Right kidney (tissue), 1 donor: ENCODE measurements around the gene FNTB.
A peak's percentile ranks its signal among the peaks of the same experiment; 100 is the strongest.

Experiments used
- DNase-seq: peaks from one replicate; pipeline ENCODE4 v3.0.0-alpha.2; 2016

FNTB gene

DNA sequence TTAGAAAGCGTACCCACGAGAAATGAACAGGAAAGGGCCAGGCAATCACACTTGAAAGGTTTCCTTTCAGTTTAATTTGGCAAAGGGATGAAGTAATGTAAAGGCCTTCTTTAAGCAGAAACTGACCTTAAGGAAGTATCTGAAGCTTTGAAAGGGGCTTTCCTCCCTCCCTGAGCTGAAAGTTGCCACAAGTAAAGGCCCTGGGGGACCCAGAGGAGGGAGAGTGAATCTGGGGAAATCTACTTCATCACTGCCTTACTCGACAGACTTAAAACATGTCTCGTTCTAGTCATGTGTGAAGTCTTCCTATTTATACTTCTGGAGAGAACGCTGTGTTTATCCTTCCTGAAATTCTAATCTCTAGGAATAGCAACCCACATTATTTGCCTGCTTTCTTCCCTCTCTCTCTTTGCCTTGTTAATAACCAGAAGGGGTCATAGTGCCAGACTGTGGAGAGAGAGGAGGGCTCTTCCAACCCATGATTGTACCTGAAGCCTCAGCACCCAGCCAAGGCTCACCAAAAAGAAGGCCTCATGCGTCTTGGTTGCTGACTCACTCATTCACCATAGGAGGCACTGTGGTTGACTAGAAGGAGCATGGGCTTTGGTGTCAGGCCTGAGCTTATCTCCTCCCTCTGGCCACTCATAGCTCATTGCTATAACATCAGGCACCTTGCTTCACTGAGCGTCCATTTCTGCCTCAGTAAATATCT, 33.9 kb upstream of the FNTB start:
- DNase-seq: no peak

DNA sequence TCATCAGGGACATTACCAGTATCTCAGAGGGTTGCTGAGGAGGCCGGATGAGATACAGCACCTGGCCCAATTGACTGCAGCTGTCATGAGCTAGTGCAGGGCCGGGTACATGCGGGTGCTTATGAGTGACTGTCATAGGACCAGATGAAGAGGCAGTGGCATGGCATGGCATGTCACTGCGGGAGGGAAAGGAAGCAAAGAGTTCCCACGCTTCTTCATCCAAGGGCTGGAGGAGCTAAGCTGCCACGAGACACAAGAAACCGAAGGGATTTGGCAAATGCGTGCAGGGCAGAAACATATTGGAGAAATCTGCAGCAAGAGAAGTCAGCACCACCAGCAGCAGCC, 33.4 kb upstream of the FNTB start:
- no peak for DNase-seq

DNA sequence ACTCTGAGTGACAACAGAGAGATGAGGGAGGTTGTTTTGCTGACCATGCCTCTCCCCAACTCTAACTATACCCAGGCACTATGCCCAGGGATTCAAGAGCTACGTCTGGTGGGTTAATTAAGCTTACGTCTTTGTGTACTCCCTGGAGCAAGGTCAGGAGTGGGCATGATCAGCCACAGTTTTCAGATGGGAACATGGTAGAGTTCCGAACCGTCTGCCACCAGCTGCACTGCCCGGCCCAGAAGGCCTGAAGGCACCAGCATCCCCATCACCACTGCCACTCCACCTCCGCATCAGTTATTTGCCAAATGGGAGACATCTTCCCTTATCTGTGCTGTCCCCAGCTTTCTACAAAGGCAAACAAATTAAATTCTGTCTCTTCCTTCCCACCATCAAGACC, 33.0 kb upstream of the FNTB start:
- no peak for DNase-seq

DNA sequence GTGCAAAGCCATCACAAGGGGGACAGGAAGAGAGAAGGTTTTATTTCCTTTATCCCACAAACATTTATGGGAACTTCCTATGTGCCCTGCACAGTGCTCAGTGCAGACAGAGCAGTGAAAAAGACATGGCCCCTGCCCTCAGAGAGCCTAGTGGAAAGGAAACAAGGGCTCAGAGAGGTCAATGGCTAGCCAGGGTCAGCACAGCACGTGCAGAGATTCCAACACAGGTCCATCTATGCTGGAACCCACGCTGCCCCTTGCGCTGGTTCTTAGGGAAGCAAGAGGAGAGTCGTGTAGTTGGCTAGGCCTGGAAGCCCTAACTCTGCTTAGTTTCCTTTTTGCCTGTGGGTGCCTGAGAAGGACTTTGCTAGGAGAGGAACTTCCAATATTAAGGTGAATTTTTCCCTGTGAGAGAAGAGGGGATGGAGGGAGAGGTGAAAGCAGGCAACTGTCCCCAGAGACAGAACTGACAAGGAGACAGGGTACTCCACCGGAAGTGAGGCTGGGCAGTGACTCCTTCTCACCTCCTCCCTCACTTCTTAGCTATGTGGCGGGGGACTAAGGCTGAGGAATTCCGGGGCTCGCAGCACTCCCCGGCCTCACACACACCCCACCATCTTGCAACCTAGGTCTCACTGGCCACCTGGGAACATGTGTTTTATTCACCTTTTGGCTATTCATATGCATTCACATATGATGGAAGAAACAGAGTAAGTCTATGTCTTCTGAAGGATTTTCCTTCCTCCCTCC, 32.0 kb upstream of the FNTB start:
- DNase-seq: no peak

DNA sequence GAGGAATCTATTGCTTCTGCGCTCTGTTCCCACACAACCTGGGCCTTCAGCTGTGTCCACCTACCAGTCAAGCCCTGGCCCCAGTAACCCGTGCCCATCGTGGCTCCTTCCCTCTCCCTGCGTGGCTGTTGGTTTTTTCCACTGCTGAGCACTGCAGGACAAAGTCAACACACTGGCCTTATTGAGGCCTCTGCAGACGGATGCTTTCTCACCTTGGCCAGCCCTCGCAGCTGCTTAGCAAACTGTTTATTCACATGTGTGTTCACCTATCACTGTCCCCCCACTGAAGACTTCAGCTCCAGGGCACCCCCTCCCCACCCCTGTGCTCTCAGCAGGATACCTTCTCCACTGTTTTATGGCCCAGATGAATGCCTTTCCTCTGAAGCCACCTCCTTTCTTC, 31.4 kb upstream of the FNTB start:
- no peak for DNase-seq

DNA sequence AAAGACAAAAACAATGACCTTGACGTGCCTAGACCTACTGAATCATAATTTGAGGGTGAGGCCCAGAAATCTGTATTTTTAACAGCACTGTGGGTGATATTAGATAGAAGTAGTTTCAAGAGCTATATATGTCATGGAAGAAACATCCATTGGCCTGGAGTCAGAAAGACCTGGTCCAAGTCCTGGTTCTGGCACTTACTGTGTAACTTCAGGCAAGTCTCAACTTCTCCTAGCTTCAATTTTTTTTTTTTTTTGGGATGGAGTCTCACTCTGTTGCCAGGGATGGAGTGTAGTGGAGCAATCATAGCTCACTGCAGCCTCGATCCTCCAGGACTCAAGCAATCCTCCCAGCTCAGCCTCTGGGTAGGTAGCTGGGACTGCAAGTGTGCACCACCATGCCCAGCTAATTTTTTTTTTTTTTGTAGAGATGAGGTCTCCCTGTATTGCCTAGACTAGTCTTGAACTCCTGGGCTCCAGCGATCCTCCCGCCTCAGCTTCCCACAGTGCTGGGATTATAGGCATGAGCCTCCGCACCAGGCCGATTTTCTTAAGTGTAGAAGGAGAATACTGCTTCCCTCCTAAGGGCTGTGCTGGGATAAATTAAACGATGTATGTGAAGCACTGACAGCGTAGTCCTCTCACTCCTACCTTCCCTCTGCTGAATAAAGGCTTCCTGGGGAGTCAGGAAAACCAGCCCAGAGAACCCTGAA, 29.8 kb upstream of the FNTB start:
- no peak for DNase-seq

DNA sequence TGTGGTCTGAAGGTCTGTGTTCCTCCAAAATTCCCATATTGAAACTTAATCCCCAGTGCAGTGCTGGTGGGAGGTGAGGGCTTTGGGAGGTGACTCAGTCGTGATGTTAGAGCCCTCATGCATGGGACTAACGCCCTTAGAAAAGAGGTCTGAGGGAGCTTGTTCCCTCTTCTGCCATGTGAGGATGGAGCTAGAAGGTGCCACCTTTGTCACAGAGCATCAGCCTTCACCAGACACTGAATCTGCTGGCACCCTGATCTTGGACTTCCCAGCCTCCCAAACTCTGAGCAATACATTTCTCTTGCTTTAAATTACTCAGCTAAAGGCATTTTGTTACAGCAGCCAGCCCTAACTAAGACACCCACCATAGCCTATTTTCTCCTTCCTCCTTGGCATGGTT, 28.5 kb upstream of the FNTB start:
- DNase-seq: no peak

DNA sequence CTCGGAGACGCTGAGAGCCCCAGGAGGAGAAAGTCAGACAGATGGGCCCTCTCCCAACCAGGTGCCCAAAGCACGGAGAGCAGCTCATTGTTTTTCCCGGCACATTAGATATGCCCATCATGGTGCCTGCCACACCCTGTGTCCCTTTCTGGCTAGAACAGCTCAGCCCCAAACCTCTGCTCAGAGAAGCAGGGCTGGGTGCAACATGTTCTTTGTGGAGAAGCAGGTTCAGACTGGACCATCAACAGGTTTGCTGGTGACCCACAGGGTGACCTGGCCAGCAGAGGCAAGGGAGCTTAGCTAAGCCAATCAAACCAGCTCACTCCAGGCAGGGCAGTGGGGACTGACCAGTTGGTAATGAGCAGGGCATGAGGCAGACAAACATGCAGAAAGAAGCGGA, 28.0 kb upstream of the FNTB start:
- DNase-seq: no peak

DNA sequence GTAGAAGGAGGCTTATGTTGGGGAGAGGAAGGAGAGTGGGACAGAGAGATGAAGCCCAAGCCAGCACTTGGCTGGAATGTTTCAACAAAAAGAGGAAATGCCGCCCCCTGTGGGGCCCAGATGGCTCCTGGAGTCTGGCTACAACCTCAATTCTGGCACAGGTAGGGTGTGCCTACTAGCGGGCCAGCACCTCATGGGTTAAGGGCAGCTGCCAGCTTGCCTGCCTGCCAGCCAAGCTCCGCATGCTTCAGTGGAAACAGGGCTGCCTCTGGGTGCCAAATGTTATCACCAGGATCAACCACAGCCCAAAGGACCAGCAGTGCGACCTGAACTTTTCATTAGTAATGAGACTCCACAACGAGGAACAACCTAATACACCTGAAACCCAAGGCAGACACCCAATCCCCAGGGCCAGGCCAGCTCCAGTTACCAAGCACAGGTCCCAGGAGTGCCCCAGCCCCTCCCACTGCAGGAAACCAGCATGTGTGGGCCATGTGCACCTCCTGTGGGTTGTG, 25.9 kb upstream of the FNTB start:
- DNase-seq: no peak

DNA sequence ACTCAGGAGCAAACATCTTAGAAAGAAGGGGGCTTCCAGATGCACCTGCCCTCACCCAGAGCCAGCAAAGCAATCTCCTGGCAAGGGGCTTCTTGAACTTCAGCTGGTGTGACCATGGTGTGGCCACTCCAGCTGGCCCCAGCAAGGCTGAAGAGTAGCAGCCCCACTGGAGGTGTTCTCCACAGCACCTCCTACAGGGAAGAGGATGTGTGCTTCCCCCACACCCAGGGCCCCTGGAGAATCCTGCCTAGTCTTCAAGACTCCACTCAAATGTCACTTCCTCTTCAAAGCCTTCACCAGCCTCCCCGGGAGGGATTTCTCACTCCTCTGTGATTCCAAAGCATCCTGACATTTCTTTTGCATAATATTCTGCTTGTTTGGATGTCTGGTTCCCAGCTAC, 23.1 kb upstream of the FNTB start:
- DNase-seq: no peak

DNA sequence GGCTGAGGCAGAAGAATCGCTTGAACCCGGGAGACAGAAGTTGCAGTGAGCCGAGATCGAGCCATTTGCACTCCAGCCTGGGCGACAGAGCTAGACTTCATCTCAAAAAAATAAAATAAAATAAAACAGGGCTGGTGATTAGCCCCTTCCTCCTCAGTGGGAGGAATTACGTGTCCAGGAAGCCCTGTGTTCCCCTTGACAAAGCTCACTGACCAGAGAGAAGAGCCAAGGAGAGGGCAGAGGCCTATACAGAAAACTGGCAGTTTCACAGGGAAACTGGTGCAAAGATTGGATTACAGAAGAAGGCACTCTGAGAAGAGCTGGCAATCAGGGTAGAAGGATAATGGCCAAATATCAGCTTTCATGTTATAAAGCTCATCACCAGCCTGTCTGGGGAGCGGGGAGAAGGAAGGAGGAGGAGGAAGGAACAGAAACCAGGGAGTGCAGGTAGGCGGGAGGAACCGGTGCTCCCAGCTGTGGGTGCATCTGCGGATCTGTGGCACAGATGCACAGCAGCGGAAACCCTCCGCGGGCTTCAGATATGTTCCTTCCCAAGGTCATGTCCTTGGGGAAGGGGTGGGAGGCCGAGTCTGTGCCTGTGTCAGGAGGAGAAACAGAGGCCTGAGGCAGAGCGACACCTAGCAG, 21.2 kb upstream of the FNTB start:
- DNase-seq: no peak

DNA sequence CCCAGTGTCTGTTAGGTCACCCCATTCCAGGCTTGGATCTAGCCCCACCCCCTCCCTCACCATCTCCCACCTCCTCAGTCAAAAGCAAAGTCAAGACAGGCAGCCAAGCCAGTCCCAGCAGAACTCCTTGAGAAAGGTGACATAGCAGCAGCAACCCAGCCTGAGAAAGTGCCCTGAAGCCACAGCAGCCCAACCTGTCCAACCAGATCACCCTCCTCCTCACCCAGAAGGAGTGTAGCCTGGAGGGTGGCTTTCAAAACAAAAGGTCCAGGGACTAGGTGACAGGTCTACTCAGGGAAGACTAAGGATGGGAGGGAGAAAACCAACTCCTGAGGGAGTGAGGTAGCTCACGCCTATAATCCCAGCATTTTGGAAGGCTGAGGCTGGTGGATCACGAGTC, 19.7 kb upstream of the FNTB start:
- DNase-seq: no peak

DNA sequence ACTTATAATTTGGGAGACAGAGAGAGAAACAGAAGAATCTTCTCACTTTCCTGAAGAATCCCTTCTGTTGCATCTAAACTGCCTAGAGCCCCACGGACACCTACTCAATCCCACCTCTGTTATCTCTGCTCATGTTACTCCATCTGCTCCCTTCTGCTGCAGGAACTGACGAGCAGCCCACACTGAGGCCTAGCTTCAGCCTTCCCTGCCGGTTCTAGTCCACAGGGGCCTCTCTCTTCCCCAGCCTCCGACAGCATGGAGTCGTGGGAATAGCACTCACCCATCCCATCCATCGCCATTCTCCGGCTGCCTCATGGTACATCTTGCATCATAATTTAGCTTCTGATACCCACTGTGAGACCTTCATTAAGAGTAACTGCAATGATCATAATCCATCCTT, 18.5 kb upstream of the FNTB start:
- DNase-seq: no peak

DNA sequence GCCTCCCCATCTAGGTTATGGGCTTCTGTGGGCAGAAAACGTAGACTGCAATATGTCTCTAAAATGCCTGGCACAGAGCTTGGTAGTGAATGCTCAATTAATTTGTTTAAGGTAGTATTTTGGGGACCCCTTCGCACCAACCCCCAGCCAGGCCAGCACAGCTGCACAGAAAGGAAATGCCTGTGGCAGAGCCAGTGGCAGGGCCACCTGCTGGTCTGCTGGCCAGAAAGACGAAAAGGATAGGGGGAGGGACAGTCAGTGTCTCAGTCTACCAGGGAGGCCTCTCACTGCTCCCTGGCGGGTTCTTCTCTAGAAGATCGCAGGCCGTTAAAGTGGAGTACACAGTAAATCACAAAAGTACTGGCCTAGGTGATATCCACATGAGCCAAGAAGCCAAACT, 18.0 kb upstream of the FNTB start:
- no peak for DNase-seq

DNA sequence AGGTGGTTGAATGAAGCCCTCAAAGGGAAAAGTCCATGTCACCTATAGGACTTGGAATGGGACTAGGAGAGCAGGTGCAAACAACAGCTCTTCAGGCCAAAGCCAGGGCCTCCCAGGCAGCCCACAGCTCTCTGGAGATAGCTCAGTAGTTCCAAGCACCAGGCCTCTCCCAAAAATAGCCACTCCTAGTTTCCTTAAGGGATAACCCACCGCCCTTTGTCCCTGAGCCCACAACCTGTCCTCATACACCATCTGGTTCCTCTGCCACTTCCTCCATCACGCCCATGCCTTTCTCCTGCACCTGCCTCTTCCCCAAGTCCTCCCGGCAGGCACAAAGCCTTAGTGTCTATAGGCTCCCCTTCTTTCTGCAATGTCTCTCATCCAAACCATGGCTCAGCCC, 16.7 kb upstream of the FNTB start:
- DNase-seq: no peak

DNA sequence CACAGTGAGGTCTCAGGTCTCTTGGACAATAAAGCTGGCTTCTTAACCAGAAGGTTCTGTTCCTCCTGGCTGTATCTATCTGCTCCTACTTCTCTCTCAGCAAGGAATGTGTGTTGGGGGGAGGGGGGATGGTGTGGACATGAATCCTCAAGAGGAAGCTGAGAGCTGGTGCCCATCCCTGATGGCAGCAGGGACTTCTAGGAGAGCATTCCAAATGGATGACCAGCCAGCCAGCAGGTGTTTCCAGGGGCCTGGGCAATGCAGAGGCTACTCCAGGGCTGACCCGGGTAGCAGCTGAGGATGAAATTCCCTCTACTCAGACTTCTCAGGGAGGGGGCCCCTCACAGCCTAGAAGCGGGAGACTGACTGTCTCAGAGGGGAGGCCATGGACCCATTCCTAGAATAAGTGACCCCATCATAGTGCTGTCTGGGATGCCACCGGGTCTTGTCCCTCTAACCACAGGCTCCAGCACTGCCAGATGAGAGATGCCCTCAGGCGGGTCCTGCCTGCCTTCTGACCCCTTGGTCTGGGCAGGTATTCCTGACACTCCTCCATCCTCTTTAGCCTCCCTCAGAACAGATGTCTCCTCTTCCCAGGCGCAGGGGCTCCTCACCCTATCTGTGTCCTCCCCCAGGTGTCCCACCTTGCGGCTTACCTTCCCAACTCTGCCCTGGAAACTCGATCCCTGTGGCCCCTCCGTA, 15.8 kb upstream of the FNTB start:
- no peak for DNase-seq

DNA sequence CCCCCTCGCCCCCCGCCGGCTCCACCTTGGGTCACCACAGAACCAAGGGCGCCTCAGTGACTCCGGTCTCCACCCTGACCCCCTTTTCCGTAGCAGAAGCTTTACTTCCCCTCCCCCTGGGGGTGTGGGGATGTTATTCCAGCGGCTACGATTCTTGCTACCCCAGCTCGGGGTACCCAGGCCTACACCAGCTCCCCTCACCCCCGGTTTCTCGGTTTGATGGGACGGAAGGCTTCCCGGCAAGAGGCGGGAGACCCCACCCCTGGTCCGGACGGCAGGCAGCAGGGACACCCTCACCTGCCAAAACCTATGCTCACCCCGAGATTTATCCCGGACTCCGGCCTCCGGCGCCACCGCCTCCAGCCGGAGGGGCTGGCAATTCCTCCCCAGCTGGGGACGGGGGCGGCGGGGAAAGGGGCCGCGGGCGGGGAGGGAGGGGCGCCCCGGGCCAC, 15.2 kb upstream of the FNTB start:
- DNase-seq: peak; percentile 61

DNA sequence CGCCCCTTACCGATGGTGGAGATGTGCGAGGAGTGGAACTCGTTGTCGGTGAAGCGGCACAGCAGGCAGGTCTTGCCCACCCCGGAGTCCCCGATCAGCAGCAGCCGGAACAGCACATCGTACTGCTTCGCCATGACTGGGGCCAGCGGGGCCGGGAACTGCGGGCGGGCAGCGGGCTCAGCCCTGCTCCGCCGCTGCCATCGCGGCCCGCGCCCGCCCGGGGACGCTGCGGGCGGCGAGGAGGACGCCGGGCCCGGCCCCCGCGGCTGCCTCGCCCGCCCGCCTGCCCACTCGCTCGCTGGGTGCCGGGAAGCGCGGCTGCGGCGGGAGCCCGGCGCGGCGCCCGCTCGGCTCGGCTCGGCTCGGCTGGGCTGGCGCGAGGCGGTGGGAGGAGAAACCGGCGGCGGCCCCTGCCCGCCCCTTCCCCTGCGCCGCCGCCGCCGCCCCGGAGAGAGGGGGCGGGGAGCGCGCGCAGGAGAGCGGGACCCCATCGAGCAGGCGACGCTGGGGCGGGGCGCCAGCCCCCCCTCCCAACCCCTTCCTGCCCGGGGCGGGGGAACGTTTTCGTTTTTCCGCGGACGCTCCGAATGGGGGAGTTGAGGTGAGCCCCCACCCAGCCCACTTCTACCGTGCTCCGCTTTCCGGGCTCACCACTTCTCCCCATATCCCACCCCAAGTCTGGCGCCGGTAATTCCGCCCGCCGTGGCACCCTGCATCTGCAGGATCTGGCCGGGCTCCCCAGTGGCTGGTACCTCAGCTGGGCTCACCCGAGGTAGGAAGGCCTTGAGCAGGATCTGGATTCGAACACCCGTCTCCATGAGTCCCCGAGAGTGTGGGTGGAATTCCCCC, 14.5 kb upstream of the FNTB start, which contains the start of gene RAB15:
RAB15 (minus strand) TSS at position 394 of the 849 bp plus-strand sequence; CDS start at position 134, 260 bp downstream.
- DNase-seq: peak; percentile 72

DNA sequence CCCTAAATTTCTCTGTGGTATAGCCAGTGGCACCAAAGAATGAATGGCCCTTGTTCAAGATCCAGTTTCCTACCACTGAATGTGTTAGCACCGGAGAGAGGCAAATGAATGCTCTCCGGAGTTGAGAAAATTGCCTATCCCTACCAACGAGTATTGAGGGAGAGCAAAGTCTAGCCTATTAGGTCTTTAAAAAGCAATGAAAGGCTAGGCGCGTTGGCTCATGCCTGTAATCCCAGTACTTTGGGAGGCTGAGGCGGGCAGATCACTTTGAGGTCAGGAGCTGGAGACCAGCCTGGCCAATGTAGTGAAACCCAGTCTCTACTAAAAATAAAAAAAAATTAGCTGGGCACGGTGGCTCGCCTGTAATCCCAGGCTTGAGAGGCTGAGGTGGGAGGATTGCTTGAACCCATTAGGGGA, 13.7 kb upstream of the FNTB start:
- no peak for DNase-seq

DNA sequence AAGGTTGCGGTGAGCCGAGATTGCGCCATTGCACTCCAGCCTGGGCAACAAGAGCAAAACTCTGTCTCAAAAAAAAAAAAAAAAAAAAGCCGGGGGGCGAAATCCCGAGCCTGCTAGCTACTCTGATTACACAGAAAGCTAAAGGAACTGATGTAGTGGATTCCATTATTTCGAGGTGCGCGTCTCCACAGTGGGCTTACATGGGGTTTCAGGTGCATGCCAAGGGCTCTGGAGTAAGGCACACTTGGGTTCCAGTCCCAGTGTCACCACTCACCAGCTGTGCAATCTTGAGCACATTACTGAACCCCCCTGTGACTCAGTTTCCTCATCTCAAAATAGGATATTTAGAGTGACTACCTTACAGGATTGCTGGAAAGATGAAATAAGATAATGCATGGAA, 12.9 kb upstream of the FNTB start:
- no peak for DNase-seq

DNA sequence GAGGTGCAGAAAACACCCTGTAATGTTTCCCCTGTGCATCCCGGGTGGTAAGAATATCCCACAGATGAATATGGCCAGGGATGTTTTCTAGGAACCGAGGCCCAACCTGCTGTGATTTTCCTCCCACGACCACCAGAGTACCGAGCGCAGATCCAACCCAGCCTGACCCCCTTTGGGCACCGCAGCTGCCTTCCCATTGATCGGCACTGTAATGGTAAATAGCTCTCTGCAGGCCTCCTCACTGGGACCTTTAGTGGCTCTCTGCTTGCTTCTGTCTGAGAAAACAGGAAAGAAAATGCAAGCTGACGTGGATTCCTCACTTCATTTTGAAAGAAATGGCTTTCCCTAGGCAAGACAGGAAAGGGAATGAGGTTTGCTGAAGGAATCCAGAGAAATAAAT, 12.1 kb upstream of the FNTB start:
- no peak for DNase-seq
